HG03139 (cell line): ENCODE results near the gene PLEKHG5.

ENCODE experiments used
- ATAC-seq: cut with Tn5 transposase; IDR thresholded peaks from one replicate; pipeline ENCODE4 v1.9.1; 2021; ENCODE audit not compliant: unreplicated experiment

Gene PLEKHG5

GRCh38 chr1:6491480-6491962, at the start of gene PLEKHG5:
PLEKHG5 (minus strand) TSS chr1:6491667; CDS start chr1:6477571, 14,096 bp downstream.
- no peak for ATAC-seq

GRCh38 chr1:6538956-6539355, 47.5 kb upstream of the PLEKHG5 start:
- no peak for ATAC-seq

GRCh38 chr1:6536291-6536690, 44.8 kb upstream of the PLEKHG5 start:
- ATAC-seq, result no peak

GRCh38 chr1:6535214-6535613, 43.7 kb upstream of the PLEKHG5 start:
- ATAC-seq, result no peak

- ATAC-seq, result no peak
These were observed 42.9 kb upstream of the PLEKHG5 start for GRCh38 chr1:6534248-6534822.

GRCh38 chr1:6531996-6532395, 40.5 kb upstream of the PLEKHG5 start:
- ATAC-seq, result no peak

- no peak for ATAC-seq
These were observed 39.2 kb upstream of the PLEKHG5 start for GRCh38 chr1:6530504-6531160.

- ATAC-seq, result no peak
These were observed 37.0 kb upstream of the PLEKHG5 start for GRCh38 chr1:6528492-6528891.

- no peak for ATAC-seq
These were observed 34.8 kb upstream of the PLEKHG5 start for GRCh38 chr1:6526316-6526715.

- no peak for ATAC-seq
These were observed 32.1 kb upstream of the PLEKHG5 start for GRCh38 chr1:6523566-6523965.

GRCh38 chr1:6521536-6521935, 30.1 kb upstream of the PLEKHG5 start:
- no peak for ATAC-seq

- no peak for ATAC-seq
These were observed 28.6 kb upstream of the PLEKHG5 start for GRCh38 chr1:6519935-6520671.

- ATAC-seq, result no peak
These were observed 28.0 kb upstream of the PLEKHG5 start for GRCh38 chr1:6519491-6519934.

- no peak for ATAC-seq
These were observed 26.0 kb upstream of the PLEKHG5 start for GRCh38 chr1:6517435-6517851.

- no peak for ATAC-seq
These were observed 24.3 kb upstream of the PLEKHG5 start for GRCh38 chr1:6515771-6516170.

GRCh38 chr1:6513320-6513801, 21.9 kb upstream of the PLEKHG5 start:
- ATAC-seq, result no peak

- ATAC-seq, result no peak
These were observed 21.4 kb upstream of the PLEKHG5 start for GRCh38 chr1:6512908-6513280.

- no peak for ATAC-seq
These were observed 20.9 kb upstream of the PLEKHG5 start for GRCh38 chr1:6512245-6512907.

- ATAC-seq, result no peak
These were observed 20.2 kb upstream of the PLEKHG5 start for GRCh38 chr1:6511561-6512244.

- no peak for ATAC-seq
These were observed 19.6 kb upstream of the PLEKHG5 start for GRCh38 chr1:6511056-6511455.

GRCh38 chr1:6510493-6510892, 19.0 kb upstream of the PLEKHG5 start:
- ATAC-seq, result no peak
